Activated naive CD4-positive, alpha-beta T cell treated with anti-CD3 and anti-CD28 coated beads, Interleukin-2, amount 50 U/mL, for 16 hours (primary cell): Measurements from ENCODE around the gene KRR1.
"Not testable (repeated sequence)": the region's sequence is repeated elsewhere in the genome, so short reads cannot be mapped to it uniquely, and the experiment has no call there.

Experiments
- DNase-seq: peaks from one replicate; pipeline ENCODE4 v3.0.0-alpha.2; 2020

KRR1 gene

GRCh38 chr12:75522124-75522523 is 10.7 kb upstream of the KRR1 start:
- not testable (repeated sequence) for DNase-seq

GRCh38 chr12:75521224-75521623 is 9.8 kb upstream of the KRR1 start:
- not testable (repeated sequence) for DNase-seq

- DNase-seq: no peak
These were observed 1.8 kb downstream of the KRR1 start for GRCh38 chr12:75509621-75510020.

GRCh38 chr12:75508159-75508558 is 3.2 kb downstream of the KRR1 start:
- no peak for DNase-seq

GRCh38 chr12:75507086-75507485 is 4.3 kb downstream of the KRR1 start:
- DNase-seq: no peak

- DNase-seq: no peak
These were observed 5.6 kb downstream of the KRR1 start for GRCh38 chr12:75505706-75506312.

GRCh38 chr12:75503866-75504265 is 7.5 kb downstream of the KRR1 start:
- DNase-seq: no peak

GRCh38 chr12:75503459-75503858 is 8.0 kb downstream of the KRR1 start:
- no peak for DNase-seq

- no peak for DNase-seq
These were observed 20.2 kb downstream of the KRR1 start for GRCh38 chr12:75491169-75491568.

- peak; percentile 32 for DNase-seq
These were observed 21.7 kb downstream of the KRR1 start for GRCh38 chr12:75489613-75490210.

- no peak for DNase-seq
These were observed 22.2 kb downstream of the KRR1 start for GRCh38 chr12:75489187-75489586.

GRCh38 chr12:75488553-75488952 is 22.9 kb downstream of the KRR1 start:
- no peak for DNase-seq

GRCh38 chr12:75487308-75487707 is 24.1 kb downstream of the KRR1 start:
- no peak for DNase-seq

- not testable (repeated sequence) for DNase-seq
These were observed 27.0 kb downstream of the KRR1 start for GRCh38 chr12:75484450-75484849.

- no peak for DNase-seq
These were observed 28.0 kb downstream of the KRR1 start for GRCh38 chr12:75483431-75483830.

GRCh38 chr12:75482646-75483045 is 28.8 kb downstream of the KRR1 start:
- no peak for DNase-seq

- no peak for DNase-seq
These were observed 29.6 kb downstream of the KRR1 start for GRCh38 chr12:75481774-75482173.

- no peak for DNase-seq
These were observed 30.2 kb downstream of the KRR1 start for GRCh38 chr12:75481013-75481705.

GRCh38 chr12:75480469-75480949 is 30.9 kb downstream of the KRR1 start, which contains the start of gene GLIPR1:
TSS of gene GLIPR1 (plus strand) at chr12:75480755. CDS start at chr12:75480881, 126 bp downstream.
- peak; percentile 75 for DNase-seq

GRCh38 chr12:75479963-75480461 is 31.4 kb downstream of the KRR1 start:
- DNase-seq: no peak

GRCh38 chr12:75478116-75478794 is 33.2 kb downstream of the KRR1 start:
- DNase-seq: no peak

GRCh38 chr12:75477137-75477536 is 34.3 kb downstream of the KRR1 start:
- DNase-seq: no peak

GRCh38 chr12:75476071-75476470 is 35.3 kb downstream of the KRR1 start:
- peak; percentile 20 for DNase-seq
